Measurements from ENCODE around the gene CILP2. TPM values are rescaled to one million over a fixed set of nuclear protein-coding genes. Genes with fewer than 3 reads are reported as not detected.

The CILP2 gene
- total RNA-seq, 2 experiments from 2014 or later: 0.08 TPM; not detected in 1

- Mint-ChIP-seq H3K4me3 (no peak overlapping the region), H3K9me3 (no peaks in the 10 kb centered on the region), H3K4me1 (peaks cover 13% of the 10 kb centered on the region), H3K27ac (no peak overlapping the region), H3K36me3 (ENCODE audit: low read depth) (no peaks in the 10 kb centered on the region), H3K27me3 (peaks cover 7% of the 10 kb centered on the region)
- ChIA-PET CTCF (no interaction called here), POLR2A (no interaction called here)
- DNase-seq: no peak
Measured at GRCh38 chr19:19544954-19545591, 7.0 kb downstream of the CILP2 start.

GRCh38 chr19:19545707-19546106 is 7.6 kb downstream of the CILP2 start:
- Mint-ChIP-seq H3K27me3 (peaks cover 4% of the 10 kb centered on the region), H3K9me3 (no peaks in the 10 kb centered on the region), H3K4me1 (peaks cover 10% of the 10 kb centered on the region), H3K36me3 (ENCODE audit: low read depth) (no peaks in the 10 kb centered on the region), H3K4me3 (no peak overlapping the region), H3K27ac (no peak overlapping the region)
- no peak for DNase-seq
- ChIA-PET CTCF (no interaction called here), POLR2A (no interaction called here)

DNA sequence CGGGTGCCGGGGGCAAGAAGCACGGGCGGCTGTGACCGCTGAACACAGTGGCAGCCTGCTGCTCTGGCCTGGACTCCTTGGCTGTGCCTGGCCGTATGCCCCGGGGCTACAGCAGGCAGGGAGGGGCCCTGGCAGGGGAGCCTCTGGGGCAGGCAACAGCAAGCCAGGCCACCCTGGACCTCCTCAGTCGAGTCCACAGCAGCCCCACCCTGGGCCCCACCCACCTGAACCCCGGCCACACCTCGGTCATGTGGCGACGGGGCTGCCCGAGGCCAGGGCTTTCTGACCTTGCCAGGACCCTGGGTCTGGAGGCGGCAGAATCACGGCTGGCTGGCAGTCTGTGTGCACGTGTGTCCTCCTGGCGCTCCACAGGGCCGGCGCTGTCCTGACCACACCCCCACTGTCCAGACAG is 8.7 kb downstream of the CILP2 start:
- ChIA-PET POLR2A (interaction anchor here (0.9 kb wide), 1 partner anchor 14 kb away, joined by 3 read pairs; no protein-coding TSS in a partner anchor), CTCF (interaction anchor here (0.6 kb wide), 1 partner anchor 9 kb away, joined by 3 read pairs; no protein-coding TSS in a partner anchor)
- H3K27ac Mint-ChIP-seq: no peak overlapping the region

DNA sequence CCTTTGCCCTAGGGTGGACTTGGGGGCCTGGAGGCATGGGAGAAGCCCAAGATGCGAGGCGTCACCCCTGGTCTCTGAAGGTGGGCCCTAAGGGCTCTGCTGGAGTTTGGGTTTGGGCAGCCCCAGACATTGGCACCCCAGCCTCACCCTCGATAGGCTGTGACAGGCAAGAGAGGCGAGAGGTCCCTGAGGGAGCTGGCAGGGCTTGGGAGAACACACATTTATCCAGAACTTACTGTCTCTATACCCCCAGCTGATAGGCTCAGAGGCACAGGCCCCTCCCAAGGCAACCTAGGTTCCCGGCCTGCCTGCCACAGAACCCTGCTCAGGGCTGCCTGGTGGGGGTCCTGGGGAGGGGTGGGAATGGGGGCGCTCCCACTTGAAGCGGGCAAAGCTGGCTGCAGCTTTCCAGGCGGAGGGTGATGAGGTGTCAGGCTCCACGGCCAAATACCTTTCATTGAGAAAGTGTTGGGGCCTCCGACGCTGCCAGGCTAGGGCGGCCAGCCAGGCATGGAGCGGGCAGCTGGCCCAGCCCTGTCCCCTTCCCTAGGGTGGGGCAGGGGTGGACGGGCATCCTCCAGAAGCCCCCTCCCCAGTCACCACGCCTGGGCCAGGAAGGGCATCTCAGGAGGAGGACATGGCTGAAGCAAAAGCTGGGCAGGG is 9.7 kb downstream of the CILP2 start:
- POLR2A ChIA-PET: interaction anchor here (0.8 to 0.9 kb wide), 2 partner anchors 9 to 16 kb away, joined by 3 read pairs; no protein-coding TSS in a partner anchor
- CTCF ChIA-PET: interaction anchor here (0.6 kb wide), 1 partner anchor 8 kb away, joined by 3 read pairs; no protein-coding TSS in a partner anchor
- Mint-ChIP-seq H3K27me3 (peaks cover 3% of the 10 kb centered on the region), H3K9me3 (no peaks in the 10 kb centered on the region), H3K4me3 (no peak overlapping the region), H3K4me1 (no peaks in the 10 kb centered on the region), H3K27ac (no peak overlapping the region), H3K36me3 (ENCODE audit: low read depth) (no peaks in the 10 kb centered on the region)
- DNase-seq: no peak

More for the DNA sequence above, 8.7 kb downstream of the CILP2 start:
- Mint-ChIP-seq H3K27me3 (peaks cover 3% of the 10 kb centered on the region), H3K9me3 (no peaks in the 10 kb centered on the region), H3K36me3 (ENCODE audit: low read depth) (no peaks in the 10 kb centered on the region), H3K4me1 (peaks cover 5% of the 10 kb centered on the region), H3K4me3 (no peak overlapping the region)
- DNase-seq: no peak

DNA sequence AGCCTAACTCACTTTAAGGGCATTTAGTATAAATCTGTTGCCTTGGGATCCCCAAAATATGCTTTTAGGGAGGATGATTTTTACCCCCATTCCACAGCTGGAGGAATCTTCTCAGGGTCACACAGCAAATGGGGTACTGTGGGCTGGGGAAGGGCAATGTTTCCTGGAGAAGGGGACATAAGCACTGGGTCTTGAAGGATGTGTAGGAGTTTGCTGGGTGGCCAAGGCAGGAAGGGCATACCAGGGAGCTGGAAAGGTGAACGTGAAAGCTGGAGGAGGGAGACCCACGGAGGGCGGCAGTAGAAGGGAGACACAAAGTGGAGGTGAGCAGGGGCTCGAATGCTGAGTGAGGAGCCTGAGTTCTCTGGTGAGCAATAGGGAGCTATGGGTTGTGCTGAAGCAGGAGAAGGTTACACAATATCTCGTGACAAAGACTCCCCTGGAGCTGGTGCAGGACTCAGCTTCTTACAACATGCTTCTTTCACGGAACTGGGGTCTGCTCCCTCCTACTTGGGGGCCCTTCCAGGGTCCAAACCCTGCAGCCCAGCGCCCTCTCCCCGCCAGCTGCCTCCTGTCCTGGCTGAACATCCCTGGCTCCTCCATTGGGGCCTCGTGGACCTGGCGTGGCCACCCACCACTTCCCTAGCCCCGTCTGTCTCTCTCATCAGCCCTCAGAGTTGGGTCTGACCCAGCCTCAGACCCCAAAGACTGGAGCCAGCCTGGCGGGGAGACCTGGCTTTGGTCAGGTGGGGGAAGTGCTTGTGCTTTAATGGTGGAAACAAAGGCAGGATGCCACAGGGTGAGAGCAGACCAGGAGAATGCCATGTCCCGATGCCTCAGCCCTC is 11.1 kb downstream of the CILP2 start:
- no peak for DNase-seq
- POLR2A ChIA-PET: no interaction called here
- H3K27me3 Mint-ChIP-seq: peaks cover 3% of the 10 kb centered on the region

GRCh38 chr19:19549804-19550464 is 11.9 kb downstream of the CILP2 start:
- no peak for DNase-seq
- no peak overlapping the region for H3K4me3 Mint-ChIP-seq
- H3K27me3 Mint-ChIP-seq: peaks cover 3% of the 10 kb centered on the region
- H3K9me3 Mint-ChIP-seq: no peaks in the 10 kb centered on the region
- H3K27ac Mint-ChIP-seq: no peak overlapping the region
- ChIA-PET CTCF (no interaction called here), POLR2A (no interaction called here)
- H3K36me3 Mint-ChIP-seq (ENCODE audit: low read depth): no peaks in the 10 kb centered on the region
- H3K4me1 Mint-ChIP-seq: peaks cover 3% of the 10 kb centered on the region

More for the DNA sequence above, 11.1 kb downstream of the CILP2 start:
- no peaks in the 10 kb centered on the region for H3K9me3 Mint-ChIP-seq
- no peak overlapping the region for H3K4me3 Mint-ChIP-seq
- no peaks in the 10 kb centered on the region for H3K36me3 Mint-ChIP-seq (ENCODE audit: low read depth)
- H3K4me1 Mint-ChIP-seq: no peaks in the 10 kb centered on the region
- no peak overlapping the region for H3K27ac Mint-ChIP-seq
- CTCF ChIA-PET: no interaction called here

- ChIA-PET POLR2A (interaction anchor here (1.0 kb wide), 1 partner anchor 10 kb away, joined by 3 read pairs; no protein-coding TSS in a partner anchor), CTCF (interaction anchor here (1.1 to 1.2 kb wide), 2 partner anchors 9 to 101 kb away, joined by 3 read pairs; no protein-coding TSS in a partner anchor)
- no peaks in the 10 kb centered on the region for H3K9me3 Mint-ChIP-seq
- no peak overlapping the region for H3K4me3 Mint-ChIP-seq
- no peak for DNase-seq
- peaks cover 3% of the 10 kb centered on the region for H3K27me3 Mint-ChIP-seq
- H3K27ac Mint-ChIP-seq: no peak overlapping the region
- peaks cover 3% of the 10 kb centered on the region for H3K4me1 Mint-ChIP-seq
- H3K36me3 Mint-ChIP-seq (ENCODE audit: low read depth): no peaks in the 10 kb centered on the region
Measured at GRCh38 chr19:19550485-19550929, 12.4 kb downstream of the CILP2 start.

GRCh38 chr19:19550972-19551852 is 13.1 kb downstream of the CILP2 start:
- ChIA-PET POLR2A (interaction anchor here (0.9 to 1.0 kb wide), 2 partner anchors 9 to 181 kb away, joined by 3 to 4 read pairs; partner anchors contain the start of gene ZNF14), CTCF (interaction anchor here (1.1 to 1.2 kb wide), 2 partner anchors 9 to 100 kb away, joined by 3 read pairs; no protein-coding TSS in a partner anchor)
- Mint-ChIP-seq H3K27ac (no peak overlapping the region), H3K36me3 (ENCODE audit: low read depth) (no peaks in the 10 kb centered on the region), H3K9me3 (no peaks in the 10 kb centered on the region), H3K27me3 (peaks cover 3% of the 10 kb centered on the region), H3K4me3 (no peak overlapping the region), H3K4me1 (peaks cover 3% of the 10 kb centered on the region)
- DNase-seq: no peak

- H3K4me1 Mint-ChIP-seq: peaks cover 3% of the 10 kb centered on the region
- no peak overlapping the region for H3K4me3 Mint-ChIP-seq
- H3K36me3 Mint-ChIP-seq (ENCODE audit: low read depth): no peaks in the 10 kb centered on the region
- POLR2A ChIA-PET: interaction anchor here (0.9 to 1.2 kb wide), 2 partner anchors 31 to 181 kb away, joined by 3 to 4 read pairs; partner anchors contain the start of gene ZNF14
- DNase-seq: no peak
- H3K9me3 Mint-ChIP-seq: no peaks in the 10 kb centered on the region
- CTCF ChIA-PET: interaction anchor here (1.2 to 3.2 kb wide), 3 partner anchors 17 to 99 kb away, joined by 3 to 22 read pairs (median 7); no protein-coding TSS in a partner anchor
- H3K27me3 Mint-ChIP-seq: peaks cover 3% of the 10 kb centered on the region
- H3K27ac Mint-ChIP-seq: no peak overlapping the region
Measured at GRCh38 chr19:19551853-19552192, 13.8 kb downstream of the CILP2 start.

DNA sequence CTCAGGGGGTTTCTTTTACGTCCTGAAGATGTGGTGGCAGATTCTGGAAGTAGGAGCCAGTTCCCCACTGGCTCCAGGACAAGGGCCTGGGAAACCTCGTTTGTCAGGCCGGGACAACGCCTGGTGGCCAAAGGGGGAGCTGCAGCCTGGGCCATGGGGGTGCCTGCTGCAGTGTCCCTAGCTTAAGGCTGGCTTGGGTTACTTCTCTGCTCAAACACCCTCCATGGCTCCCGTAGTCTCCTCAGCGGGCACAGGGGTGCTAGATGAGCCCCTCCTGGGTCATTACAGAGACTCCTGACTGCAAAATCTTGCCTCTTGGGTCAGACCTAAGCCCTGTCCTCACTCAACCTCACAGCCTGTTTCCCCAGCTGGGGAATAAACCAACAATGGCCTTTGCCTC is 14.7 kb downstream of the CILP2 start:
- ChIA-PET POLR2A (interaction anchor here (1.1 to 1.4 kb wide), 4 partner anchors 20 to 52 kb away, joined by 3 to 4 read pairs (median 3); no protein-coding TSS in a partner anchor), CTCF (interaction anchor here (0.6 to 3.2 kb wide), 9 partner anchors 8 to 91 kb away, joined by 3 to 22 read pairs (median 7); no protein-coding TSS in a partner anchor)
- Mint-ChIP-seq H3K4me3 (no peak overlapping the region), H3K4me1 (peaks cover 3% of the 10 kb centered on the region), H3K27ac (no peak overlapping the region), H3K9me3 (no peaks in the 10 kb centered on the region), H3K27me3 (peaks cover 3% of the 10 kb centered on the region), H3K36me3 (ENCODE audit: low read depth) (no peaks in the 10 kb centered on the region)
- peak; percentile 40 for DNase-seq

DNA sequence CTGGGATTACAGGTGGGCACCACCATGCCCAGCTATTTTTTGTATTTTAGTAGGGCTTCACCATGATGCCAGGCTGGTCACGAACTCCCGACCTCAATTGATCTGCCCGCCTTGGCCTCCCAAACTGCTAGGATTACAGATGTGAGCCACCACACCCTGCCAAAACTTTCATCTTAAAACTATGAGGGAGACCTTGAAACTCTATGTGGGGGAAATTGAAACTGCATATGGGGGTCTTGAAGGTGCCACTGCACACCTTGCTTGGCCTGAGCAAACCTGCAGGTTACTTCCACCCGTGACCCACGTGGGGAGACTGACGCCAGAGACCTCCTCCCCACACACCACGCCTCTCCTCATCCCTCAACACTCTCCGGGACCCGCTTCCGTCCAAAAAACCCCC is 15.6 kb downstream of the CILP2 start:
- no peaks in the 10 kb centered on the region for H3K9me3 Mint-ChIP-seq
- DNase-seq: no peak
- peaks cover 3% of the 10 kb centered on the region for H3K27me3 Mint-ChIP-seq
- H3K36me3 Mint-ChIP-seq (ENCODE audit: low read depth): peaks cover 4% of the 10 kb centered on the region
- H3K4me1 Mint-ChIP-seq: peaks cover 4% of the 10 kb centered on the region
- no peak overlapping the region for H3K27ac Mint-ChIP-seq
- POLR2A ChIA-PET: interaction anchor here (1.4 to 1.9 kb wide), 2 partner anchors 21 to 90 kb away, joined by 3 to 6 read pairs; partner anchors contain the start of gene GMIP
- no peak overlapping the region for H3K4me3 Mint-ChIP-seq
- CTCF ChIA-PET: interaction anchor here (0.7 to 3.2 kb wide), 23 partner anchors 10 to 180 kb away, joined by 3 to 25 read pairs (median 5); partner anchors contain the start of gene GMIP

Measured in activated CD4-positive, alpha-beta memory T cell treated with anti-CD3 and anti-CD28 coated beads, Interleukin-2, amount 10 ng/mL, durations not matched to agents 7 days and 5 days (primary cell).